ENCODE data around the gene LDLRAD4.

The LDLRAD4 gene

DNA sequence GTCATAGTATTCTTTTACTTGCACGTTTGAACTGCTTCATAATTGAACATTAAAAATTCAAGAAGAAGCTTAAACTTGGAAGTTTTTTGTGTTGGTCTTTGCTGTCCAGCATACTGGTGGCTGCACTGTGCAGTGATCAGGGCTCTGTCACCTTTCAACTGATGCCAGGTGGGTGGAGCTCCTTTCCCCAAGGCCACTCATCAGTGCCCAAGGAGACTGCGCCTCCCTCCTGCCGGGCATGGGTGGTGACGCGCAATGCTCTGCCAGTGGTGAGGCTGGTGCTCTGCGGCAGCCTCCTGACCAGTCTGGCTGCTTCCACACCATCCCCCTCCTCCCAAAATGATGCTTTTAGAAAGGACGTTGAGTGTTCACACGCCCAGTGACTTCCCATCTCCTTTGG lies 16.0 kb upstream of the LDLRAD4 start:
- DNase-seq (ENCODE audit: low spot score), result no peak

DNA sequence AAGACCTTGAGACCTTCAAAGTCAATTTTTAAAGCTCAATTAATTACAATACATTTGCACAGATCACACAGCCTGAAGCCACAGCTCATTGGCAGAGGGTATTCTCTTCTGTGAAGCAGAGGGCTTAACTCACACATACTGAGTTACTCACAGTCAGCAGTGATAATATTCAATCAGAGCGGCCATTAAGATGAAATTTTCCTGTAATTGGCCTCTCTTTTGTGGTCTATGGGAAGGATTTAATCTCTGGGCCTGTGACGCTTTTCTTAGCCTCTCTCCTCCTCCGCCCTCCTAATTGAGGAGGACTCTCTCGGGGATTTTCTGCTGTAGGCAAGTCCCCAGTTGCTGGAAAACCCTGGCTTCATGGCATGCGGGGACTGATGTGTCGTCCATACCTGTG lies 12.3 kb upstream of the LDLRAD4 start:
- no peak for DNase-seq (ENCODE audit: low spot score)

DNA sequence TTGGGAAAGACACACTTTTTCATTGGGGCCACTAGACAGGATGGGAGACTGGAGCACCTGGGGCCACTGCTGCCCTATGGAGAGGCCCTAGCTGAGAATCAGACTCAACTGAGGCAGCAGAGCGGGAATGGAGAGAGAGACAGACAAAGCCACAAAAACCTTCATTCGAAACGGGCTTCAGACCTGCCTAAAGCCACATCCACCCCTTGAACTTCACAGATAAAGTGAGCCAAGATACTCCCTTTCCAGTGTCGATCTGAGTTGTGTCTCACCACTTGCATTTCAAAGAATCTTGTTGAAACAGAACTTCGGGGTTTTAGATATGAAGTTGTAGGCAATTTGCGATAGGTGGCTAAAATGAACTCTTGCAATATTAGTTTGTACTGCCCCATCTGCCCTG lies 11.3 kb upstream of the LDLRAD4 start:
- no peak for DNase-seq (ENCODE audit: low spot score)

DNA sequence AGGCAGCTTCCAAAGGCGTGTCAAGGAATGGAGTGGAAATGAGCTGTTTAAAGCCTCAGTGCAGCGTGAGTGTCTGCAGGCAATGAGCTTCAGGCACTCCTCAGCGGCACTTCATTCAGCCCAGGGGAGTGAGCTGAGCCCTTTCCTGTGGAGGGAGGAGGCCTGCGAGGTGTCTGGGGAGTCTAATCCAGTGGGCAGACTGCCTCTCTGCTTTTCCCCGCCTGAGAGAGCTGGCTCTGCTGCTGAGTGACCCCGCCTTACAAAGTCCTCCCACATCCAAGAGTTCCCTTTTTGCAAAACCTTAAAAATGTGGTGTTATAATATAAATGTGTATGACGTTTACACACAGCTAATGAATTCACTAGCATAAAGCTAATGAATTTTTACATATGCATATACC lies 7.0 kb upstream of the LDLRAD4 start:
- no peak for DNase-seq (ENCODE audit: low spot score)

DNA sequence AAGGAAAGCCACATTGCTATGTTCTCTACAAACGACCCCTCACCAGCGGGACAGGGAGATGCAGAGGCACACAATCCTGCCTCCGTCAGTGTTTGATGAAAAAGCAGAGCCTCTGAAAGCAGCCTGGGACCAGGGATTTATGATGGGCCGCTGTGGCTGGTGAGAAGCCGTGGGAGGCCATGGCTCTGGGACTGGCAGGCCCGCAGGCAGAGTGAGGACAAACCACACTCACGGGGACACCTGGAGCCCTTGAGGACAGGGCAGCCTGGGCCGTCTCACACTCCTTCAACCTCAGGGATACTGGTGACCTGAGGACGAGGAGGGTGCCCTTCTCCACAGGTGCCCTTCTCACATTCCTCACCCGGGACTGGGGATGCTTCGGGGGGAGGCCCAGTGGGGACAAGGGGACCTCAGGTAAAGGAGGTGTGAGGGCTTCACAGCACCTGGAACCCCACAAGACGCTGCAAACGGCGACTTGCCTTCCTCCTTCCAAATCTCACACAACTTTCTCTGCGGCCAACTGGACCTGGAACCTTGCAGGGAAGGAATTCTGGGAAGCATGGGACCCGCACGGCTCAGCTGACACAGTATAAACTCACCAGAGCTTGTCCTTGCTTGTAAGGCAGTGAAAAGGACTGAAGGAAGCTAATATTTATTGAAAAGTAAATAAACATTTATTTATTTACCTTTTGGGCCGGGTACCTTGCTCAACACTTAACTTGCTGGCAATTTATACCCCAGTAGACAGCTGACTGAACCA lies 5.3 kb upstream of the LDLRAD4 start:
- no peak for DNase-seq (ENCODE audit: low spot score)

DNA sequence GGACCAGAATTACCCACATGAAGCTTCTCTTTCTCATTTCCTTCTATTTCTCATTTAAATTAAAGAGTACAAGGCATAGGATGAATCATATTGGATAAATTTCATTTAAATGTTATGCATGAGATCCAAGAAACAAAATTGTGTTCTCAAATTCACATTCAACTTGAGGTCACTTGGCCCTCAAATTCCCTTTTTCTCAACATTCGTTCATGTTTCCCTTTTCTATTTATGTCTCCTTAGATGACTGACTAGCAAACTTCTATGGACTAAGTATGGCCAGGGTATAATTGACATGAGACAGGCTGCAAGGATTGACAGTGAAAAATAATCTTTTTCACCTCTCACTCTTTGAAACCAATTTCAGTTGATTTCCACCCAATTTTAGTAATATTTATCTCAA lies 4.0 kb upstream of the LDLRAD4 start:
- no peak for DNase-seq (ENCODE audit: low spot score)

DNA sequence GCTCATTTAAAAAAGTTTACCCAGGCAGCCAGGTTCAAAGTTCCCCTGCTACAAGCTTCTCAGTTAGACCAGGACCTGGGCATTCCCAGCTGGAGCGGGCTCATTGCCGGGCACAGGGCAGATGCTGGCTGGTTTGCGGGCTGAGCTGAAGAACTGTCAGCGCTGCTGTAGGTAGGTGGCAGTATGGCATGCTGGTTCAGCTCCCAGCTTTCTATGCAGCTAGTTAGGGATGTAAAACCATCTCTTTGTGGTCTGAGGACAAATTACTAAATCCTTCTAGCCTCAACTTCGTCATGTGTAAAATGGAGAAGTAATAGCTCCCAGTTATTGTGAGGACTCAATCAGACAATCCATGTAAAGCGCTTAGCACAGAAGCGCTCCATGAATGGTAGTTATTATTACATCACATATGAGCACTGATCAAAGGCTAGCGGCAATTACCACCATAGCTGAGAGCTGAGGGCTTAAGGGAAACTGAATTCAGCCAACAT lies 2.4 kb upstream of the LDLRAD4 start:
- DNase-seq (ENCODE audit: low spot score), result peak; percentile 51

DNA sequence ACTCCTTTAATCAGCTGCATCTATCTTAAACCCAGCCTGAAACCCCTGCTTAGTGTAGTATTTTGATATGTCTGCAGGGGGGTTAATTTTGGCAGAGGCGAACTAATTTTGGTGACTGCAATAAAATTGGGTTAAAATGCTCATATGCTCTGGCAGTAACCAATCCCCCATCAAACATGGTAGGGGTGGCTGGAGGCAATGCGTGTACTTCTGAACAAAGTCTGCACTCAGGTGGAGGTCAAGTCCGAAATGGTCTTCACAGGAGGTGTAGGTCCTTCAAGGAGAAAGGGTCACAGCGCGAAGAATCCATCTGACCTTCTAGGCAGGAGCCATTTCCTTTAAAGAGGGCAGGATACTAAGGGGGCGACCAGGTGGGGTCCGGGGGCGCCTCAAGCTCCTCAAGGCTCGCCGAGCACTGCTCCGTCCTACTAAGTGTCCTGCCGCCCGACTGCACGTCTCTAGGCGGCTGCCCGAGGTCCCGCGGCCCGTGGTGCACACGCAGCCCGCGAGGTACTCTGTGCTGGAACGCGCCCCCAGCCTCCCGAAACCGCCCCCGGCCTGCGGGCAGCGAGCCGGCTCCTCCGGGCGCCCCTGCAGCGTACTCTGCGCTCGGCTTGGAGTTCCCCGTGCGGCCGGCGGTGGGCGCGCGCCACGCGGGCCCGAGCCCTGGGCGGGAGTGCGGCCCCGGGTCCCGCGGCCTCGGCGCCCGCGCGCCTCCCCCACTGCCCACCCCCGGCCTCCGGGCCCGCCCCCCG lies 1.7 kb upstream of the LDLRAD4 start:
- no peak for DNase-seq (ENCODE audit: low spot score)

DNA sequence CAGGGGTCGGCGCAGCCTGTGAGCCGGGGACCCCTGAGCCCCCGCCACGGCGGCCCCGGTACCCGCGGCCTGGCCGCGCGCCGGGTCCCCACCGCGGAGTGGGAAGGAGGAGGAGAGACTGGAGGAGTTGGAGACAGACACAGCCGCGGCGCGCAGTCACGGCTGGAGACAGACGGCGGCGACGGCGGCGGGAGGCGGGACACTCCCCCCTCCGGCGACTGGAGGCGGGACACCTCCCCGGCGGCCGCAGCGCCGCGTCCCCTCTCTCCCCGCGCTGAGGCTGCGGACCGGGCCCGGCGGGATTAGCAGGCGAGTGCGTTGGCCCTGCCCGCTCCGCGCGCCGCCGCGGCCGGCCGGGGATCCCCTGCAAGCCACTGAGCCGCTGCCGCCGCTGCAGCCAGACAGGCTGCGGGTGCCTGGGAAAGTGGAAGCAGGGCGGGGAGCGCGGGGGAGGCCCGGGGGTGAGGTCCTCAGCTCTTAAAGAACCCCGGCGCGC lies 1.0 kb upstream of the LDLRAD4 start:
- no peak for DNase-seq (ENCODE audit: low spot score)

DNA sequence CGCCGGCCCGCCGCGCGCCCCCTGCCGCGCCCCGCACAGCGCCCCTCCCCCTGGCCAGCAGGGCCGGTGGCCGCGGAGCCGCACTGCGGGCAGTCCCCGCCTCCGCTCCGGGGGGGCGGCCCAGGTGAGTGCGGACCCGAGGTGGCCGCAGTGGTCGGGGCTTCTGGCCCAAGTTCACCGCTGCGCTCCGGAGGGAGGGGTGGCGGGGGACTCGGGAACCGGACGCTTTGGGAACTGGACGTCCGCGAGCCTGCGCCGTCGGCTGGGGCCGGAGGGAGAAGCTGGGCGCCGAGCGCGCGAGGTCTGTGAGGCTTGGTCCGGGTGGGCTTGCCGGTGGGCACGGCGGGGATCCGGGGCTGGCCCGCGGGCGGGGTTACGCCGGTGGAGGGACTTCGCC lies 591 bp upstream of the LDLRAD4 start:
- no peak for DNase-seq (ENCODE audit: low spot score)

DNA sequence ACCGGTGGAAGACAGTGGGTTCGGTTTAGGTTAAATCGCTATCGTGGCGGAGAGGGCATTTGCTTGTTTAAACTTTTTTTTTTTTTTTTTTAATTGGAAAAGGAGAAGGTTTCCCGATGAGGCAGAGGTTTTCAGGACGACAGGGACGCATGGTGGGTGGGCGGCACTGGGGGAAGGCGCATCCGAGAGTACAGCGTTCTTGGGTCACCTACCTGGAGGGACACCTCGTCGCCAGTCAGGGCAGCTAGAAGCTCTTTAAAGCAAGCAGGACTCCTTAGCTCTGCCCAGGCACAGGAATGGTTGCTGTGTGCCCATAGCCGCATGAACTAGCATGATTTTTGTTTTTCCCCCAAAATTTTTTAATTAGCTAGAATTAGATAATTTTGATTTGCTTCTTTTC lies 437 bp downstream of the LDLRAD4 start:
- no peak for DNase-seq (ENCODE audit: low spot score)

DNA sequence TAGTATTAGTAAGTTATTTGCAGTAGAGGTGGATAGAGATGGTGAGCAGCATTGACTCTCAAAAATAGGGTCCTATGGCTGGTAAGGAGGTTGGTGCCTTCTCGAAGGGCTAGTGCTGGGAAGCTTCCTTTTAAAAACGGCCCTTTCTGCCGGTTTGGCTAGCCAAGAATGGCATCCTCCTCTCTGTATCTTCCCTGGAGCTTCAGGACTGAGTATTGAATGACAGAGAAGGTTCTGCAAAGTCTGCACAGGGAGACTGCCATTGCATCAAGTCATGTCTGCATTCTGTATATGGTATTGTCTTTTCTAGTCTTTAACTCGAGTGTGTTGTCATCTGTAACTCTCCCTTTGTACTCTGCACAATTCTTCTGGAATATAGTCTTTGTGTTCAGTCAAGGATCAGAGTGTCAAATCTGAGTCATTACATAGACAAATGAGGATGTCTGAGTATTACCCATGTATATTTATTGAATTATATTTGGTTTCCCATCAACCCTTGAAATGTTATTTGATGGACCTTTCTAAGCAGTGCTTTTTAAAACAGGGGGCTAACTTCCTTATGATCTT lies 1.1 kb downstream of the LDLRAD4 start:
- DNase-seq (ENCODE audit: low spot score), result no peak

DNA sequence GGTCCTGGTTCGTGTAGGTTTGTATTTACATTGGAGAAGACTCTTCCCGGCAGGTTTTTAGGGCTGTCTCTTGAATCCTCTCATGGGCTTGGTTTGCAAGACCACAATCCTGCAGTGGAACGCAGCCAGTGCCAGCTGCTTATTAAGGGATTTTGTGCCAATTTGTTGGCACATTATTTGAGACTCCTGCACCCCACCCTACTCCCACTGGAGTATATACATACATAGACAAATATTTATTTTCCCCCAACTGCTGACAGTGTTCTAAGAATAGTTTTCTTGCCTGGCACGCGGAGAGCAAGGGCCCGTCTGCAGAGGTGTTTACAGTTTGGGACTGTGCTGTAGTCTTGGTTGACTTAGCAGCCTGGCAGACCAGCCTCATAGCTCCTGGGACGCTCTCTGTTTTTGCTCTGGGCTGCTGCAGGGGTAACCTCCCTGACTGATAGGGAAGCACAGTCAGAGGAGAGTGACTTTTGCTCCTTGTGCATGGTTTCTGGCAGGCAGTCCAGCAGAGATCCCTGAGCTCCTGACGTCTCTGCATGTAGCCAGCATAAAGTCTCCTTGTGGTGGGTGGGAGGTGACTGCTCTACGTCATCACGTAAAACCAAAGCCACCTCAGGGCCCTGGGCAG lies 1.9 kb downstream of the LDLRAD4 start:
- DNase-seq (ENCODE audit: low spot score), result no peak

DNA sequence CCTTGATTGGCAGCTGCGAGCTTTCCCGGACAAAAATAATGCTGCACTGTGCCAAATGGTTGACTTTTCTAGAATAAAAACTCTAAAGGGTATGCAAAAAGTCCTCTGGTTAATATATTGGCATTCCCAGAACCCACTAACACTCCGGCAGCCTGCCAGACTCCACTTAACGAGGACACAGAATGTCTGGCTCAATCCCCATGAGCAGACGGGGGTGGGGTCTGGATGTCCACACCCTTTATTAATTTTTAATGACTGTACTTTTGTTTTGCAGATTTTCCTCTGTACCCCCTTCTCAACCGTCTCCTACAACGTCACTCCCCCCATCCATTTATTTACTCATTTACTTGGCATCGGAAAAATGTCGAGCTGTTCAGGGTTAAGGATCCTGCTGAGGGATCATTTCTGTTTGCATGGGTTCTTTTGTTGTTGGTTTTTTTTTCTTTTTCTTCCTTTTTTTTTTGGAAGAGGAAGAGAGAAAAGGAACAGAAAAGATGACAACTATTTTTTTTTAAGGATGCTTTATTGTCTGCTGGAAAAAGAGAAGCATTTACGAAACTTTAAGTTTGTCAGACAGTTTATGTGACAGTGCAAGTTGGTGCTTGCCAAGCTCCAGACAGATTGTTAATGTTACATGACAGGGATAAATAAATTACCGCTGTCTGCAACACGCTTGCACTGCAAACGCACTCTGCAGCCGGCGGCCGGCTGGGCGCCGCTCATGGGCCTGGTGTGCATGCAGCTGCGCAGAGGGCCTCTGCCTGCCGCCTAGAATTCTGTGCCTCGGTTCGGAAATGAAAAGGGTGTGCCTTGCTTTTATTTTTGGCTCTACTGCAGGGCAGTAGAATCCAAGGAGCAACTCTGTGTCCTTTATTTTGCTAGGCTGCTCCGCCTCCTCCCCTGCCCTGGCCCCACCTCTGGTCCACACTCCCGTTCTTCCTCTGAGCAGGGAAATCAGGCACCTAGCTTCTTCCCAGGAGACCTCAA lies 3.6 kb downstream of the LDLRAD4 start:
- DNase-seq (ENCODE audit: low spot score), result no peak

DNA sequence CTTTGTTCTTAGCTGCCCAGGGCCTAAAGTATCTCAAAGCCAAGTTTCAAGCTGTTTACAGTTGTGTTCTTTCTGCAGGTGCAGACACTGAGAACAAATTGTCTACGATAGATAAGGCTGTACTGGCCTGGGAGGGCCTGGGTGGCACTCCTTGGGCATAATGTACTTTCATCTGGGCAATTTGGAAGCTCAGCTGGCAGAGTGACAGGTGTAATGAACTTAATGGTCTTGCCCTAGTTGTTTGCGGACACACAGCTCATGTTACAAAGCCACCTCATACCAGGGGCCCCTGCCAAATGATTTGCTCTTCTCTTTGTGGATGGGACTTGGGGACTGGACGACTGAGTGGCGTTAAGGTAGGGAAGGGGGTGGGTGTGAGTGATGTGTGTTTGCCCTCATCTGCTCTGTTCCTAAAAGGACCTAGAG lies 4.3 kb downstream of the LDLRAD4 start:
- DNase-seq (ENCODE audit: low spot score), result peak; percentile 7

DNA sequence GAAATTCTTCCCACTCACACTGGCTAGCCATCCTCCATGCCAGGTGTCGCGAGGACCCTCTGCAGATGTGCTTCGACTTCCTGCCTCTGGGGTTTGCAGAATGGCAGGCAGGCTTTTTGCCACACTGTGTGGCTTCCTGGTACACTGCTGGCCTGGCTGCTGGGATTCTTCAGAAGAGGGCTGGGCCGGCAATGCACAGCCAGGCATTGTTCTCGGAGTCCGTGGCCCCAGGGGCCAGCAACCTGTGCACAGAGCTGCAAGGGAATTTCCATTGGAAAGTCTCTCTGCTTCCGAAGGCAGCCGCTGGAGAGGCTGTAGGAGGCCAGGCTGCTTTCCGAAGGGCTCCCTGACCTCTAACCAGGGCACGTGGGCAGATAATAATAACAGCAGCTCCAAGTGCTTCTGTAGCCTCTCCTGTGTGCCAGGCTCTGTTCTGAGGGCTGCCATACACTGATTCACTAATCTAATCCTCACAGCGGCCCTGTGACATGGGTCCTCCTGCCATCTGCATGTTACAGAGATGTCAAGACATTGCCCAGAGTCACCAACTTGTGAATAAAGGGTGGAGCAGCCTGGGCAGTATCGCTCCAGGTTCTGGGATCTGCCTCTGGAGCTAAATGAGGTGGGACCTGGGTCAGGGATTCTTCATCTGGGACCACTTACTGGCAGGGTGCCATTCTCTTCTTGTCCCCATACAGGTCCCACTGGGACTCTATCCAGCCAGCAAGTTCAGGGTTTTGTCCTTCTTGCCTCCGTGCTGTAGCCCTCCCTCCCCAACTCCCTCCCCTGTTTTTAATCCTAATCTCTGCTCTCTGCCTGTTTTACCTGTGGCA lies 5.0 kb downstream of the LDLRAD4 start:
- no peak for DNase-seq (ENCODE audit: low spot score)

DNA sequence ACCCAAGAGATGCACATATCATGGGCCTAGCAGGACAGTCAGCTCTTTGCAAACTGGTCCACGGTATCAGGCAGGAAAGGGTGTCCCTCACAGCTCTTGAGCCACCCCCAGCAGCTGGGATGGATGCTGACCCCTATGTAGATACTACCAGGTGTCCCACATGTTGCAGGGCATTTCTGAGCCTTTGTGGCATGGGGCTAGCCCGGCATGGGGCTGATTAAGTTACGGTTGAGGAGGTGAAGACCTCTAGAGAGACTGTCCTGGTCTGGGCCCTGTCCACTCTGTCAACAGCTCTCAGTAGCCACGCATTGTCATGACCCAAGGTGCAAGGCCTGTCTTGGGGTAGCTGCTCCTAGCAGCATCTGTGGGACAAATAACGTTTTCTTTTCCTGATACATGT lies 6.7 kb downstream of the LDLRAD4 start:
- DNase-seq (ENCODE audit: low spot score), result no peak

DNA sequence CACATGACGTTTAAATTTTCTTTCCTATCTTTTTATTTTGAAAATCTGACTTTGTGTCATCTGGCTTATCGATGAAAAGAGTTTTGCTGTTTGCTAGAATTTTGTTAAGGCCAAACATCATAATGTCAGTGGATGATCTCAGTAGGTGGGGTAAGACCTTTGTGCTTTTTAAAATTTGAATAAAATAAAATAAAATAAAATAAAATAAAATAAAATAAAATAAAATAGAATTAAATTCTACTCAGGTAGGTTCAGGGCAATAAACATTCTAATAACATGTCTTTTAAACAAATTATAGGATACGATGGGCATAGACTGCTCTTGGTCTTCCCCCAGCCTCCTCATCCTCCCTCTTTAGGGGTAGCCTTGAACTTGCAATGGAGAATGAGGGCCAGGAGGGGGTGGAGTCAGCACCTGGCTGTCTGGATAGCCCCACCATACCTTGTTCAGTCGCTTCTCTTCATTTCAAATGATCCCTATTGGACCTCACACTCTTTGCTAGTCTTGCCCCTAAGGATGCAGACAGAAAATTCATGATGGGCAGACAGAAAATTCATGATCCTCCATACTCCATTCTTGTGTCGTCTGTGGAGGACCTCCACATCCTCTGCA lies 8.1 kb downstream of the LDLRAD4 start:
- DNase-seq (ENCODE audit: low spot score), result no peak

DNA sequence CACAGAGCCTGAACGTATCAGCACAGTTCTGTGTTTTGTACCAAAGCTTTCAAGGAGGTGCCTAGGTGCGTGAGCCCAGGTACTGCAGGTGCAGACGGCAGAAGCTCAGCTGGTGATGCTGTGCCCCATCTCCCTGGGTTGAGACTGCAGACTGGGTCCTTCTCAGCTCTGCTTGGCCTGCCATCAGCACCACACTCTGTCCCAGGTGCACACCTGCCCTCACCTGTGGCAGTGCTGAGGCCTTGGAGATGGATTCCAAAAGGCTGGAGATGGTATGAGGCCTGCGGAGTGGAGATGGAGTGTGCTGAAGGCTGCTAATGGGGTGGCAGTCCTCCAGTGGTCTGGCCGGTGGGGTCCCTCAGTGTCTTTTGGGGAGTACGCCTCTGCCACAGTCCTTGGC lies 9.3 kb downstream of the LDLRAD4 start:
- DNase-seq (ENCODE audit: low spot score), result no peak
